HG03280 (cell line): ENCODE results near the gene OR51E1.
A peak's percentile ranks its signal among the peaks of the same experiment; 100 is the strongest.

Source experiments
- ATAC-seq: cut with Tn5 transposase; IDR thresholded peaks from one replicate; pipeline ENCODE4 v1.9.1; 2021; ENCODE audit warnings: mild to moderate bottlenecking, moderate library complexity; ENCODE audit not compliant: unreplicated experiment

OR51E1 gene

GRCh38 chr11:4647766-4648165, 4.0 kb downstream of the OR51E1 start:
- no peak for ATAC-seq

- ATAC-seq: no peak
These were observed 11.0 kb downstream of the OR51E1 start for GRCh38 chr11:4654635-4655369.

- ATAC-seq: no peak
These were observed 15.1 kb downstream of the OR51E1 start for GRCh38 chr11:4658629-4659445.

- ATAC-seq: no peak
These were observed 19.1 kb downstream of the OR51E1 start for GRCh38 chr11:4662876-4663275.

- ATAC-seq: no peak
These were observed 20.4 kb downstream of the OR51E1 start for GRCh38 chr11:4664183-4664582.

- ATAC-seq: no peak
These were observed 21.0 kb downstream of the OR51E1 start for GRCh38 chr11:4664786-4665185.

- no peak for ATAC-seq
These were observed 21.6 kb downstream of the OR51E1 start for GRCh38 chr11:4665424-4665823.

GRCh38 chr11:4671741-4672140, 28.0 kb downstream of the OR51E1 start:
- no peak for ATAC-seq

GRCh38 chr11:4672470-4672869, 28.7 kb downstream of the OR51E1 start:
- no peak for ATAC-seq

- ATAC-seq: no peak
These were observed 30.0 kb downstream of the OR51E1 start for GRCh38 chr11:4673781-4674180.

GRCh38 chr11:4677948-4678347, 34.2 kb downstream of the OR51E1 start:
- ATAC-seq: no peak

GRCh38 chr11:4680341-4680740, 36.6 kb downstream of the OR51E1 start:
- no peak for ATAC-seq

- no peak for ATAC-seq
These were observed 39.0 kb downstream of the OR51E1 start for GRCh38 chr11:4682623-4683419.

- no peak for ATAC-seq
These were observed 41.0 kb downstream of the OR51E1 start for GRCh38 chr11:4684631-4685285.

GRCh38 chr11:4695442-4695841, 51.7 kb downstream of the OR51E1 start:
- no peak for ATAC-seq

GRCh38 chr11:4697585-4697984, 53.8 kb downstream of the OR51E1 start, which contains the start of gene OR51E2:
TSS of gene OR51E2 (minus strand) at chr11:4697853. CDS start at chr11:4682711, 15,142 bp downstream.
- no peak for ATAC-seq

GRCh38 chr11:4699697-4700435, 56.1 kb downstream of the OR51E1 start:
- peak; percentile 87 for ATAC-seq

GRCh38 chr11:4700436-4700820, 56.6 kb downstream of the OR51E1 start:
- ATAC-seq: no peak

- ATAC-seq: peak; percentile 48
These were observed 60.4 kb downstream of the OR51E1 start, which contains the start of gene MMP26 for GRCh38 chr11:4704054-4704789. TSS of gene MMP26 (plus strand) at chr11:4704784.
